SK-N-SH treated with all-trans-retinoic acid at 6 μM for 48 hours (cell line): ENCODE data around the gene PURB.

ENCODE experiments used
- ATAC-seq: fragments of 200-7000 bp; cut with Tn5 transposase; 3 replicates; pipeline ENCODE4 v1.9.1; 2020; ENCODE audit warnings: mild to moderate bottlenecking, moderate library complexity
- BACH2 ChIP-seq: fragments of 250-450 bp; sonication (Bioruptor Pico); IDR thresholded peaks from 2 replicates; pipeline ENCODE4 v1.9.0; 2021; ENCODE audit warnings: mild to moderate bottlenecking, borderline replicate concordance
- ESRRG ChIP-seq: fragments of 250-450 bp; sonication (Bioruptor Pico); IDR thresholded peaks from 2 replicates; pipeline ENCODE4 v1.6.1; 2021; ENCODE audit warnings: mild to moderate bottlenecking
- GLIS3 ChIP-seq: fragments of 250-450 bp; sonication (Bioruptor Pico); IDR thresholded peaks from 2 replicates; pipeline ENCODE4 v1.5.0; 2020; ENCODE audit warnings: mild to moderate bottlenecking, moderate library complexity
- ISL1 ChIP-seq: fragments of 250-450 bp; sonication (Bioruptor Pico); IDR thresholded peaks from 2 replicates; pipeline ENCODE4 v2.1.2; 2022; ENCODE audit warnings: mild to moderate bottlenecking, moderate library complexity
- SNAI2 ChIP-seq: fragments of 250-450 bp; sonication (Bioruptor Pico); IDR thresholded peaks from 2 replicates; pipeline ENCODE4 v1.5.0; 2020; ENCODE audit warnings: mild to moderate bottlenecking, moderate library complexity
- ZC3H10 ChIP-seq: fragments of 250-450 bp; sonication (Bioruptor Pico); IDR thresholded peaks from 2 replicates; pipeline ENCODE4 v1.5.1; 2021; ENCODE audit warnings: mild to moderate bottlenecking, moderate library complexity
- ZFP3 ChIP-seq: fragments of 250-450 bp; sonication (Bioruptor Pico); IDR thresholded peaks from 2 replicates; pipeline ENCODE4 v1.5.0; 2020; ENCODE audit warnings: mild to moderate bottlenecking, moderate library complexity
- ZFP30 ChIP-seq: fragments of 450-650 bp; formaldehyde crosslinking; IDR thresholded peaks from 2 replicates; pipeline ENCODE4 v1.5.0; 2022; ENCODE audit warnings: mild to moderate bottlenecking, moderate library complexity
- ZNF565 ChIP-seq: fragments of 450-650 bp; formaldehyde crosslinking; conservative IDR thresholded peaks from 2 replicates; pipeline ENCODE4 v1.5.0; 2020; ENCODE audit warnings: low read depth, mild to moderate bottlenecking, moderate library complexity
- ZNF70 ChIP-seq: fragments of 450-650 bp; formaldehyde crosslinking; IDR thresholded peaks from 2 replicates; pipeline ENCODE4 v1.5.0; 2020; ENCODE audit warnings: mild to moderate bottlenecking, moderate library complexity
- ZNF8 ChIP-seq: fragments of 450-650 bp; formaldehyde crosslinking; IDR thresholded peaks from 2 replicates; pipeline ENCODE4 v1.5.0; 2020; ENCODE audit warnings: mild to moderate bottlenecking, moderate library complexity
- TF ChIP-seq, protein P1 (sequence below): fragments of 250-450 bp; sonication (Bioruptor Pico); IDR thresholded peaks from 2 replicates; pipeline ENCODE4 v1.5.0; 2020; ENCODE audit warnings: mild to moderate bottlenecking, moderate library complexity
- TF ChIP-seq, protein P2 (sequence below): fragments of 250-450 bp; sonication (Bioruptor Pico); IDR thresholded peaks from 2 replicates; pipeline ENCODE4 v1.5.1; 2020; ENCODE audit warnings: low read depth, mild to moderate bottlenecking, moderate library complexity
- TF ChIP-seq, protein P3 (sequence below): fragments of 250-450 bp; sonication (Bioruptor Pico); IDR thresholded peaks from 2 replicates; pipeline ENCODE4 v1.8.0; 2021; ENCODE audit warnings: low read depth, mild to moderate bottlenecking, moderate library complexity, borderline replicate concordance
- TF ChIP-seq, protein P4 (sequence below): fragments of 250-450 bp; sonication (Bioruptor Pico); IDR thresholded peaks from 2 replicates; pipeline ENCODE4 v1.5.1; 2021; ENCODE audit warnings: mild to moderate bottlenecking, moderate library complexity
- TF ChIP-seq, protein P5 (sequence below): fragments of 250-450 bp; sonication (Bioruptor Pico); IDR thresholded peaks from 2 replicates; pipeline ENCODE4 v1.8.0; 2020; ENCODE audit warnings: mild to moderate bottlenecking, moderate library complexity, borderline replicate concordance

PURB gene

DNA sequence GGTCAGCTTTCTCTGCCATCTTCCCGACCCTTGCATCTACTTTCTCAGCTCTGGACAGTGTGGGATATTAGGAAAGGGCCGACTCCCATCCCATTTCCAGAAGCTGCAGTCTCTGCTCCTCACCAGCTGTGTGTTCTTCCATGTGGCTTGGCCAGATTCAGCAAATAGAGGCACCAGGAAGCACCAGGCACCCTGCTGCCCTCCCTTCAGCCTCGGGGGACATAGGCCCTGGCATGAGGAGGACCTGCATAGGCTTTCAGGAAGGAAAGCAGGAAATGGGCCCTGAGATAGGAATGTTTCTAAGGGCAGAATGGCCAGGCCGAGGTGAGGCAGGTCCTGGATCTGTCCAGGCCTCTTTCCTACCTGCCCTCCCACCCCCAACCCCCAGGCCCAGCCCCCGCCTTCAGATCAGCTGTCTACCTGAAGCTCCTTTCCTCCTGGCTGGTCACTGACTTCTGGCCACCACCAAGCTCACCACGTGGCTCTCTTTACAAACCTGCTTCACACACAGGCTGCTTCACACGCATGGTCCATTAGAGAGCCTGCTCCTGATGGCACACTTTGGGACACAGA is 27.5 kb upstream of the PURB start:
- ATAC-seq, result peak; percentile 54
- TF ChIP-seq ZNF8 (CRISPR knock-in tag), result no peak
- no peak for TF ChIP-seq ZC3H10
- no peak for TF ChIP-seq ZNF565
- TF ChIP-seq, protein P1, sequence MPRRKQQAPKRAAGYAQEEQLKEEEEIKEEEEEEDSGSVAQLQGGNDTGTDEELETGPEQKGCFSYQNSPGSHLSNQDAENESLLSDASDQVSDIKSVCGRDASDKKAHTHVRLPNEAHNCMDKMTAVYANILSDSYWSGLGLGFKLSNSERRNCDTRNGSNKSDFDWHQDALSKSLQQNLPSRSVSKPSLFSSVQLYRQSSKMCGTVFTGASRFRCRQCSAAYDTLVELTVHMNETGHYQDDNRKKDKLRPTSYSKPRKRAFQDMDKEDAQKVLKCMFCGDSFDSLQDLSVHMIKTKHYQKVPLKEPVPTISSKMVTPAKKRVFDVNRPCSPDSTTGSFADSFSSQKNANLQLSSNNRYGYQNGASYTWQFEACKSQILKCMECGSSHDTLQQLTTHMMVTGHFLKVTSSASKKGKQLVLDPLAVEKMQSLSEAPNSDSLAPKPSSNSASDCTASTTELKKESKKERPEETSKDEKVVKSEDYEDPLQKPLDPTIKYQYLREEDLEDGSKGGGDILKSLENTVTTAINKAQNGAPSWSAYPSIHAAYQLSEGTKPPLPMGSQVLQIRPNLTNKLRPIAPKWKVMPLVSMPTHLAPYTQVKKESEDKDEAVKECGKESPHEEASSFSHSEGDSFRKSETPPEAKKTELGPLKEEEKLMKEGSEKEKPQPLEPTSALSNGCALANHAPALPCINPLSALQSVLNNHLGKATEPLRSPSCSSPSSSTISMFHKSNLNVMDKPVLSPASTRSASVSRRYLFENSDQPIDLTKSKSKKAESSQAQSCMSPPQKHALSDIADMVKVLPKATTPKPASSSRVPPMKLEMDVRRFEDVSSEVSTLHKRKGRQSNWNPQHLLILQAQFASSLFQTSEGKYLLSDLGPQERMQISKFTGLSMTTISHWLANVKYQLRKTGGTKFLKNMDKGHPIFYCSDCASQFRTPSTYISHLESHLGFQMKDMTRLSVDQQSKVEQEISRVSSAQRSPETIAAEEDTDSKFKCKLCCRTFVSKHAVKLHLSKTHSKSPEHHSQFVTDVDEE (CRISPR knock-in tag), result no peak
- no peak for TF ChIP-seq ZFP3
- TF ChIP-seq, protein P2, sequence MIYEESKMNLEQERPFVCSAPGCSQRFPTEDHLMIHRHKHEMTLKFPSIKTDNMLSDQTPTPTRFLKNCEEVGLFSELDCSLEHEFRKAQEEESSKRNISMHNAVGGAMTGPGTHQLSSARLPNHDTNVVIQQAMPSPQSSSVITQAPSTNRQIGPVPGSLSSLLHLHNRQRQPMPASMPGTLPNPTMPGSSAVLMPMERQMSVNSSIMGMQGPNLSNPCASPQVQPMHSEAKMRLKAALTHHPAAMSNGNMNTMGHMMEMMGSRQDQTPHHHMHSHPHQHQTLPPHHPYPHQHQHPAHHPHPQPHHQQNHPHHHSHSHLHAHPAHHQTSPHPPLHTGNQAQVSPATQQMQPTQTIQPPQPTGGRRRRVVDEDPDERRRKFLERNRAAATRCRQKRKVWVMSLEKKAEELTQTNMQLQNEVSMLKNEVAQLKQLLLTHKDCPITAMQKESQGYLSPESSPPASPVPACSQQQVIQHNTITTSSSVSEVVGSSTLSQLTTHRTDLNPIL (CRISPR knock-in tag), result no peak
- TF ChIP-seq, all 23 proteins: peak for 0

DNA sequence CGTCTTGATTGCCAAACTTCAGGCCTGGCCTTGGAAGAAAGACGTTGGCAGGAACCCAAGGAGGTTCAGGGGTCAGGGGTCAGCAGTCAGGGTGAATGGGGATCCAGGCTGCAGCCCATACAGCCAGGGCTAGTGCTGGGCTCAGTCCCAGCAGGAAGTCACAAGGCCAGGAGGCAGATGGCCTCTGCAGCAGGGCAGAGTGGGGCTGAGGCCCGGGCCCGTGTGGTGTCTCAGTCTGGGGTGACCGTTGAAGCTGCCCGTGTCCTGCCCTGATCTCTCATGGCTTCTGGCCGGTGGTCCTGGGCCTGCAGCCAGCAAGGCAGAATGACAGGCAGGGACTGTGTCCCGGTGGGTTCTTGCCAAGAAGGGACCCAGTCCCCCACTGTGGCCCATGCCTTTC is 26.6 kb upstream of the PURB start:
- ATAC-seq, result peak; percentile 22; the same call in 1 of the 3 replicates
- TF ChIP-seq, protein P3, sequence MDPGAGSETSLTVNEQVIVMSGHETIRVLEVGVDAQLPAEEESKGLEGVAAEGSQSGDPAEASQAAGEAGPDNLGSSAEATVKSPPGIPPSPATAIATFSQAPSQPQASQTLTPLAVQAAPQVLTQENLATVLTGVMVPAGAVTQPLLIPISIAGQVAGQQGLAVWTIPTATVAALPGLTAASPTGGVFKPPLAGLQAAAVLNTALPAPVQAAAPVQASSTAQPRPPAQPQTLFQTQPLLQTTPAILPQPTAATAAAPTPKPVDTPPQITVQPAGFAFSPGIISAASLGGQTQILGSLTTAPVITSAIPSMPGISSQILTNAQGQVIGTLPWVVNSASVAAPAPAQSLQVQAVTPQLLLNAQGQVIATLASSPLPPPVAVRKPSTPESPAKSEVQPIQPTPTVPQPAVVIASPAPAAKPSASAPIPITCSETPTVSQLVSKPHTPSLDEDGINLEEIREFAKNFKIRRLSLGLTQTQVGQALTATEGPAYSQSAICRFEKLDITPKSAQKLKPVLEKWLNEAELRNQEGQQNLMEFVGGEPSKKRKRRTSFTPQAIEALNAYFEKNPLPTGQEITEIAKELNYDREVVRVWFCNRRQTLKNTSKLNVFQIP, result no peak
- TF ChIP-seq, all 23 proteins: peak for 0

DNA sequence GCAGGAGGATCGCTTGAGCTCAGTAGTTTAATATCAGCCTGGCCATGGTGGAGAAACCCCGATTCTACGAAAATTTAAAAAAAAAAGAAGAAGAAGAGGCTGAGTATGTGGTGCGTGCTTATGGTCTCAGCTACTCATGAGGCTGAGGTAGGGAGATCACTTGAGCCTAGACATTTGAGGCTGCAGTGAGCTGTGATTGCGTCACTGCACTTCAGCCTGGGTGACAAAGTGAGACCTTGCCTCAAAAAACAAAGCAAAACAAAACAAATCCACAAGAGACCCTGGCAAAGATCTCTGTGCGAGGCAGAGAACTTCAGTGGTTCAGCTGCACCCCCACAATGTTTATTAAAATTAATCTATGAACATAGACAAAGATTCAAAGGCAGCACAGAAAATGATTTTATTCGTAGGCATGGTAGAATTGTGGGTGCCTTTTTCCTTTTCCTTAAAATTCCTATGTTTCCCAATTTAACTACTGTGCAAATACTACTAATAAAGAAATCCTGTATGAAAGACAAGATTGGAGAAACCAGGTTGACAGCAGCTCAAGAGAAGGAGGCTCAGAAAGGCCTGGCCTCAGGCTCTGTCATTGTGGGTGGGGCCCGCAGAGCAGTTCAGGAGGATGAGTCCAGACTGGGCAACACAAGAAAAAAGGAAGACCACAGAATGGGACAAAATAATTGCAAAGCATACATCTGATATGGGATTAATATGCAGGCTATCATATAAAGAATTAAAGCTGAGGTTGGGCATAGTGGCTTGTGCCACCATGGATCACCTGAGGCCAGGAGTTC is 24.5 kb upstream of the PURB start:
- TF ChIP-seq ISL1 (CRISPR knock-in tag) (no peak), GLIS3 (CRISPR knock-in tag) (no peak), ZNF565 (no peak), ZFP30 (CRISPR knock-in tag) (no peak), BACH2 (CRISPR knock-in tag) (no peak), ZC3H10 (no peak), ESRRG (CRISPR knock-in tag) (no peak), ZFP3 (no peak), SNAI2 (CRISPR knock-in tag) (no peak), ZNF70 (CRISPR knock-in tag) (no peak)
- TF ChIP-seq, protein P2 (CRISPR knock-in tag), result no peak
- TF ChIP-seq, protein P3, result no peak
- TF ChIP-seq, protein P4, sequence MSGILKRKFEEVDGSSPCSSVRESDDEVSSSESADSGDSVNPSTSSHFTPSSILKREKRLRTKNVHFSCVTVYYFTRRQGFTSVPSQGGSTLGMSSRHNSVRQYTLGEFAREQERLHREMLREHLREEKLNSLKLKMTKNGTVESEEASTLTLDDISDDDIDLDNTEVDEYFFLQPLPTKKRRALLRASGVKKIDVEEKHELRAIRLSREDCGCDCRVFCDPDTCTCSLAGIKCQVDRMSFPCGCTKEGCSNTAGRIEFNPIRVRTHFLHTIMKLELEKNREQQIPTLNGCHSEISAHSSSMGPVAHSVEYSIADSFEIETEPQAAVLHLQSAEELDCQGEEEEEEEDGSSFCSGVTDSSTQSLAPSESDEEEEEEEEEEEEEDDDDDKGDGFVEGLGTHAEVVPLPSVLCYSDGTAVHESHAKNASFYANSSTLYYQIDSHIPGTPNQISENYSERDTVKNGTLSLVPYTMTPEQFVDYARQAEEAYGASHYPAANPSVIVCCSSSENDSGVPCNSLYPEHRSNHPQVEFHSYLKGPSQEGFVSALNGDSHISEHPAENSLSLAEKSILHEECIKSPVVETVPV (CRISPR knock-in tag), result no peak
- TF ChIP-seq, protein P5, sequence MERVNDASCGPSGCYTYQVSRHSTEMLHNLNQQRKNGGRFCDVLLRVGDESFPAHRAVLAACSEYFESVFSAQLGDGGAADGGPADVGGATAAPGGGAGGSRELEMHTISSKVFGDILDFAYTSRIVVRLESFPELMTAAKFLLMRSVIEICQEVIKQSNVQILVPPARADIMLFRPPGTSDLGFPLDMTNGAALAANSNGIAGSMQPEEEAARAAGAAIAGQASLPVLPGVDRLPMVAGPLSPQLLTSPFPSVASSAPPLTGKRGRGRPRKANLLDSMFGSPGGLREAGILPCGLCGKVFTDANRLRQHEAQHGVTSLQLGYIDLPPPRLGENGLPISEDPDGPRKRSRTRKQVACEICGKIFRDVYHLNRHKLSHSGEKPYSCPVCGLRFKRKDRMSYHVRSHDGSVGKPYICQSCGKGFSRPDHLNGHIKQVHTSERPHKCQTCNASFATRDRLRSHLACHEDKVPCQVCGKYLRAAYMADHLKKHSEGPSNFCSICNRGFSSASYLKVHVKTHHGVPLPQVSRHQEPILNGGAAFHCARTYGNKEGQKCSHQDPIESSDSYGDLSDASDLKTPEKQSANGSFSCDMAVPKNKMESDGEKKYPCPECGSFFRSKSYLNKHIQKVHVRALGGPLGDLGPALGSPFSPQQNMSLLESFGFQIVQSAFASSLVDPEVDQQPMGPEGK, result no peak
- ATAC-seq, result no peak
